BJ (cell line): ENCODE results near the gene RYR3. TPM values are rescaled to one million over a fixed set of nuclear protein-coding genes. Genes with fewer than 3 reads are reported as not detected.

ENCODE experiments used
- CTCF ChIA-PET: fragments of 350-600 bp; formaldehyde crosslinking; extraction: SDS; loops from one replicate; lab custom pipeline; 2021; ENCODE audit warnings: antibody characterized with exemption, inconsistent platforms; lab: Yijun Ruan, JAX
- POLR2A ChIA-PET: fragments of 300-600 bp; sonication (Branson Sonifier 250); formaldehyde crosslinking; extraction: SDS; loops from one replicate; lab custom pipeline; 2021; ENCODE audit warnings: antibody characterized with exemption; lab: Charles Lee
- DNase-seq: peaks from one replicate; pipeline ENCODE4 v3.0.0-alpha.2; 2011; ENCODE audit warnings: low read depth
- H3K27me3 ChIP-seq: 2 replicates; pipeline ENCODE4 v1.6.0; 2011; ENCODE audit warnings: low read length; ENCODE audit not compliant: control insufficient read depth, insufficient read depth
- H3K36me3 ChIP-seq: 2 replicates; pipeline ENCODE4 v1.5.1; 2011; ENCODE audit warnings: low read length; ENCODE audit not compliant: control insufficient read depth, insufficient read depth
- H3K4me3 ChIP-seq: 2 replicates; pipeline ENCODE4 v1.5.1; 2011; ENCODE audit warnings: low read depth, mild to moderate bottlenecking, control low read depth, low read length
- CTCF ChIP-seq: IDR thresholded peaks from 2 replicates; pipeline ENCODE4 v1.5.1; 2011; ENCODE audit warnings: low read depth, mild to moderate bottlenecking, control low read depth, inconsistent platforms, low read length, moderate library complexity; ENCODE audit not compliant: insufficient read depth
- polyA plus RNA-seq: library from polyadenylated mRNA; depleted of rRNA; stranded (reverse); fragments of >200 nt; gene quantifications from 2 replicates; pipeline ENCODE4 v1.2.3, GENCODE V29; 2011

The RYR3 gene
- polyA plus RNA-seq, 1 experiment = not detected

- Histone ChIP-seq H3K27me3 (no peaks in the 10 kb centered on the region), H3K36me3 (no peaks in the 10 kb centered on the region), H3K4me3 (no peak overlapping the region)
- POLR2A ChIA-PET = no interaction called here
- CTCF ChIA-PET = no interaction called here
- DNase-seq = no peak
- no peak for TF ChIP-seq CTCF
Observed at GRCh38 chr15:33449810-33450209, 139.0 kb downstream of the RYR3 start.

GRCh38 chr15:33451385-33451784 is 140.6 kb downstream of the RYR3 start:
- Histone ChIP-seq H3K4me3 (no peak overlapping the region), H3K36me3 (no peaks in the 10 kb centered on the region), H3K27me3 (no peaks in the 10 kb centered on the region)
- no peak for DNase-seq
- CTCF ChIA-PET = no interaction called here
- POLR2A ChIA-PET = no interaction called here
- no peak for TF ChIP-seq CTCF

GRCh38 chr15:33453761-33454160 is 143.0 kb downstream of the RYR3 start:
- Histone ChIP-seq H3K4me3 (no peak overlapping the region), H3K27me3 (no peaks in the 10 kb centered on the region), H3K36me3 (no peaks in the 10 kb centered on the region)
- POLR2A ChIA-PET = no interaction called here
- CTCF ChIA-PET = no interaction called here
- DNase-seq = no peak
- no peak for TF ChIP-seq CTCF

GRCh38 chr15:33454346-33454745 is 143.6 kb downstream of the RYR3 start:
- Histone ChIP-seq H3K36me3 (no peaks in the 10 kb centered on the region), H3K4me3 (no peak overlapping the region), H3K27me3 (no peaks in the 10 kb centered on the region)
- ChIA-PET POLR2A (no interaction called here), CTCF (no interaction called here)
- no peak for TF ChIP-seq CTCF
- no peak for DNase-seq

GRCh38 chr15:33454996-33455395 is 144.2 kb downstream of the RYR3 start:
- DNase-seq = no peak
- CTCF ChIA-PET = no interaction called here
- H3K36me3 ChIP-seq = no peaks in the 10 kb centered on the region
- no peak for TF ChIP-seq CTCF
- H3K4me3 ChIP-seq = no peak overlapping the region
- POLR2A ChIA-PET = no interaction called here
- no peaks in the 10 kb centered on the region for H3K27me3 ChIP-seq
